DMS53 treated with DMSO at 0.1 percent for 48 hours (cell line): ENCODE results near the gene AWAT1.
"Not testable (repeated sequence)": the region's sequence is repeated elsewhere in the genome, so short reads cannot be mapped to it uniquely, and the experiment has no call there.

Source experiments
- DNase-seq: peaks from one replicate; lab custom pipeline; 2025; ENCODE audit not compliant: unreplicated experiment; lab: John Stamatoyannopoulos, UW

AWAT1 gene

GRCh38 chrX:70260104-70260503 lies 25.6 kb downstream of the AWAT1 start, which contains the start of gene P2RY4:
Gene P2RY4 (minus strand): TSS chrX:70260204. CDS start chrX:70259624, 580 bp downstream.
- DNase-seq = no peak

GRCh38 chrX:70262952-70263567 lies 28.6 kb downstream of the AWAT1 start:
- peak; percentile 87 for DNase-seq

- DNase-seq = no peak
These were observed 30.3 kb downstream of the AWAT1 start for GRCh38 chrX:70264784-70265183.

- no peak for DNase-seq
These were observed 33.6 kb downstream of the AWAT1 start, which contains the start of gene ARR3 for GRCh38 chrX:70268034-70268433. Gene ARR3 (plus strand): TSS chrX:70268334. CDS start chrX:70269386, 1,052 bp downstream.

GRCh38 chrX:70274029-70274428 lies 39.6 kb downstream of the AWAT1 start:
- DNase-seq = not testable (repeated sequence)

- DNase-seq = no peak
These were observed 44.6 kb downstream of the AWAT1 start for GRCh38 chrX:70279081-70279480.

GRCh38 chrX:70280573-70280972 lies 46.1 kb downstream of the AWAT1 start:
- DNase-seq = no peak

GRCh38 chrX:70281951-70282350 lies 47.5 kb downstream of the AWAT1 start, which contains the start of gene RAB41:
Gene RAB41 (plus strand): TSS chrX:70282172. CDS start chrX:70282218, 46 bp downstream.
- DNase-seq = no peak

- DNase-seq = no peak
These were observed 54.8 kb downstream of the AWAT1 start for GRCh38 chrX:70289168-70289792.
